ENCODE data around the gene C2orf72. TPM values are rescaled to one million over a fixed set of nuclear protein-coding genes. Genes with fewer than 3 reads are reported as not detected.

C2orf72 gene
- under 1 TPM in 1 of 4 donors, not detected in 3; 0.19 TPM for total RNA-seq

DNA sequence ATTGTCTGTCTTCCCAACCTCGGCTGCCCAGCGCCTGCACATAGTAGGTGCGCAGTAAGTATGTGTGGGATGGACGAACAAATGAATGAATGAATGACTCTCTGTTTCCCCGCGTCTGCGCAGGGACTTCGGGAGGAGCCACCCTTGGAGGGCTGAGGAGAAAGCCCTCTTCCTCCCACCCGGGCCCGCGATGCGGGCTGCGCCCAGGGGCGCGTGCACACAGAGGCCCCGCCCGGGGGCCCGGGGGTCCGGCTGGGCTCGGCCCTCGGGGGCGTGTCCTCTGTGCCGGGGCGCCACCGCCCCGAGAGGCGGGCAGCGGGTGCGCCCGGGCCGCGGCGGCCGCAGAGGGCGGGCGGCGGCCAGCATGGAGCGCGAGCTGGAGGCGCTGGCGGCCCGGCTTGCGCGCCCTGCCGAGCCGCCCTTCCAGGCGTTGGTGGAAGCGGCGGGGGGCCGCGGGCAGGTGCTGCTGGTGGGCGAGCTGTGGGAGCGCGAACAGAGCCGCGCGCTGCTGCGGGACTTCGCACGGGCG is at the start of gene C2orf72:
Gene C2orf72 (plus strand): TSS at position 322 of the 529 bp plus-strand sequence. CDS start 43 bp downstream, at position 365.
- DNase-seq (ENCODE audit: low spot score) (no peak), ATAC-seq (ENCODE audit: low FRiP score) (peak; percentile 37)
- TF ChIP-seq, protein P1, sequence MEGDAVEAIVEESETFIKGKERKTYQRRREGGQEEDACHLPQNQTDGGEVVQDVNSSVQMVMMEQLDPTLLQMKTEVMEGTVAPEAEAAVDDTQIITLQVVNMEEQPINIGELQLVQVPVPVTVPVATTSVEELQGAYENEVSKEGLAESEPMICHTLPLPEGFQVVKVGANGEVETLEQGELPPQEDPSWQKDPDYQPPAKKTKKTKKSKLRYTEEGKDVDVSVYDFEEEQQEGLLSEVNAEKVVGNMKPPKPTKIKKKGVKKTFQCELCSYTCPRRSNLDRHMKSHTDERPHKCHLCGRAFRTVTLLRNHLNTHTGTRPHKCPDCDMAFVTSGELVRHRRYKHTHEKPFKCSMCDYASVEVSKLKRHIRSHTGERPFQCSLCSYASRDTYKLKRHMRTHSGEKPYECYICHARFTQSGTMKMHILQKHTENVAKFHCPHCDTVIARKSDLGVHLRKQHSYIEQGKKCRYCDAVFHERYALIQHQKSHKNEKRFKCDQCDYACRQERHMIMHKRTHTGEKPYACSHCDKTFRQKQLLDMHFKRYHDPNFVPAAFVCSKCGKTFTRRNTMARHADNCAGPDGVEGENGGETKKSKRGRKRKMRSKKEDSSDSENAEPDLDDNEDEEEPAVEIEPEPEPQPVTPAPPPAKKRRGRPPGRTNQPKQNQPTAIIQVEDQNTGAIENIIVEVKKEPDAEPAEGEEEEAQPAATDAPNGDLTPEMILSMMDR (IDR thresholded peaks at IDR 0.05), result no peak

DNA sequence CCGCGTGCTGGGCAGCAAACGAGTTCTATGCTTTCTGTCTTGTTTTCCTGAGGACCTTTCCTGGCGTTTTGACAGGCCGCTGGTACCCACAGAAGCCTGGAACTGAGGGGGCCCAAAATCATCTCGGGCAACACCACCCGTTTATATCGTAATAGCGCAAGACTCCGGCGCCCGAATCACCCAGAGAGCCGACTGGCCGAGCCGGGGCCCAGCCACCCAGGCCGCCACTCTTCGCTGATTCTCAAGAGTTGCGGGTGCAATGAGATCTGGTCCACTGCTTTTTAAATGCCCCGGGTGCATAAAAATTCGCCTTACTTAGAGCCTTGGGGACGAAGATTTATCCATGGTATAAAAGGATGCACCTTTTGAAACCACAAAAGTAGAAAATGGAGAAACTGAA is 47.6 kb upstream of the C2orf72 start:
- TF ChIP-seq, protein P1 (IDR thresholded peaks at IDR 0.05), result no peak
- no peak for ATAC-seq (ENCODE audit: low FRiP score)
- no peak for DNase-seq (ENCODE audit: low spot score)

DNA sequence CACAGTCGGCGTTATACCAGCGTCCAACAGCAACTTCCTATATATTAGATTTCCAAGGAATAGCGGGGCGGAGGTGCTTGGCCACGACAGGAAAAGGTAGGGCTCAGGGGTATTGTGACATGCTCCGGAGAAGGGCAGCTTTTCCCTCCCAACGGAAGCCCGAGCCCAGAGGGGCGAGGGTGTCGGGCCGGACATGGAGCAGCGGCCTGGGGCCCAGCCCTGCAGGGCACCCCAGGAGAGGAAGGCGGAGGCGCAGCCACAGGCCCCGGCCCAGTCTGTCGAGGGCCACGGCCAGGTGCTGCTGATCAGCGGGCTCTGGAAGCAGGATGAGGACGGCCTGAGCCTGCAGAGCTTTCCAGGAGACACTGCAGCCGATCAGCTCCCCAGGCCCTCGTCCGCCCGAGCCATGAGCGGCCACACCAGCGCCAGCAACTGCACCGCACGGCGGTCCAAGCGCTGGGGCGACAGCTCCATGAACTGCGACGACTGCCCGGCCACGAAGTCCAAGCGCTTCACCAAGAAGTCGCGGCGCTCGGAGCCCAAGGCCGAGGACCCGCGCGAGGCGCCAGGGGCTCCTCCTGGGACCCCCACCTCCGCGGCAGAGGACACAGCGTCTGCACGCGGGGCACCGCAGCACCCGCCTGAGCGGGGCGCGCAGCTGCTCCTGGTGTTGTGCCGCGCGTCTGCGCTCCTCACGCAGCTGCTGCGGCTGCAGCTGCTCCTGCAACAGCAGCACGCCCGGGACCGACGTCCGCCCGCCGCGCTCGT is 47.0 kb upstream of the C2orf72 start:
- ATAC-seq (ENCODE audit: low FRiP score) (no peak), DNase-seq (ENCODE audit: low spot score) (no peak)
- TF ChIP-seq, protein P1 (IDR thresholded peaks at IDR 0.05), result no peak

DNA sequence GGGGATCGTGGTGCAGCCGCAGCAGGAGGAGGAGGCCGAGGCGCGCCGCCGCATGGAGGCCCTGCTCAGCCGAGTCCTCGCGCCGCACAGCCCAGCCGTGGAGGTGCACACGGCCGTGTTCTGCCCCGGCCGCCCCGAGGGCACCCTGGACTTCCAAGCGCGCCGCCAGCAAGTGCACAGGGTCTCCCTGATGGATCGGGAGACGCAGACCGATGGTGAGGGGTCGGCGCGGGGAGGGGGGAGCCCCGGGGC is 46.5 kb upstream of the C2orf72 start:
- DNase-seq (ENCODE audit: low spot score) (no peak), ATAC-seq (ENCODE audit: low FRiP score) (no peak)
- TF ChIP-seq, protein P1 (IDR thresholded peaks at IDR 0.05), result no peak

DNA sequence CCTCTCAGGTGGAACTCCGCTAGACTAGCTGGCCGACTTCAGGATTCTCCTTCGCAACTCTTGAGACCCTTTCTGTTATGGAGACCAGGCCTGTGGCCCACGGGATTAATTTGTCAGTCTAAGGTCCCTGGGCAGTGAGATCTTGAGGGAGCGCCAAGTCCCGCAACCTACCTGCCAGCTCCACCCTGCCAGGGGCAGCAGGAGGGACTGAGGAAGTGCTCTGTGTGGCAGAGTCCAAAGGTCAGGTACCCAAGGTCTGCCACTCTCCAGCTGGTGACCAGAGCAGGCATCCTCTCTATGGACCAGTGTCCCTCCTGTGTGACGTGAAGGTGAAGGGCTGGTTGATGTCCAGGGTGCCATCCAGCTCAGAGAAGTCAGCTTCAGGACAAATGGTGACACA is 45.7 kb upstream of the C2orf72 start:
- TF ChIP-seq, protein P1 (IDR thresholded peaks at IDR 0.05), result no peak
- no peak for ATAC-seq (ENCODE audit: low FRiP score)
- no peak for DNase-seq (ENCODE audit: low spot score)

DNA sequence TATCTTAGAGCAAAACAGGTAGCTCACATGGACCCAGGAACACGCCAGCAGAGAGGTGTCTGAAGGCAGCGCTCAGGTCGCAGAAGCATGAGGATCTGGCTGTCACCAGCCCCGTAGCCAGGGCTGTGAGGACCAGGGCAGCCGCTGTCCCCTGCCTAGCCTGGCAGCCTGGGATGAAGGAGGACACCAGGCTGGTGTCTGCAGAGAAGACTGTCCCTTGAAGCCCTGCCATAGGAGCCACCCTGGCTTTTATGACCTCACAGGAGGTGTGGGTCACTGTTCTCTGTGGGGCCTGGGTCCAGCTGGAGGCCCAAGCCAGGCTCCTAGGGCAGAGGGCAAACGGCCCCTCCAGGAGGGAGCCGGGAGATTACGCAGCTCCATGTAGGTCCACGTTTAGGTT is 41.5 kb upstream of the C2orf72 start, which contains the start of gene SPATA3:
Gene SPATA3 (plus strand): TSS at position 301 of the 400 bp plus-strand sequence. CDS start 113 bp downstream, outside the sequence.
- ATAC-seq (ENCODE audit: low FRiP score) (no peak), DNase-seq (ENCODE audit: low spot score) (no peak)
- TF ChIP-seq, protein P1 (IDR thresholded peaks at IDR 0.05), result no peak

DNA sequence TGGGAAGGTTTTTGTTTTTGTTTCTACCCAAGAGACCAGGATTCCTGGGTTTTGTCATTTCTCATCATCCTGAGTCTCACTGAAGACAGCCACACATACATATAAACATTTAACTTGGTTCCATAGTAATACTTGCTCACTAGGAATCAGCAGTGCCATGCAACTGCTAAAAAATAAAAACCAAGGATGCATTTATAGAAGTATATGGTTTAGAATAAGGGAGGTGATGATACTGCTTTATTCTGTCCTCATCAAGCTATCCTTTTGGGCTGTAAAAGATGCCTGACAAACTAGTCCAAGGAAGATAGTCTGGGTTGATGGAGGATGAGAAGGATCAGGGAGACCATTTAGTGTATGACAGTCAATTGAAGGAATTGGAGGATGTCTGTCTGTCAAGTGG is 40.7 kb upstream of the C2orf72 start:
- TF ChIP-seq, protein P1 (IDR thresholded peaks at IDR 0.05), result no peak
- DNase-seq (ENCODE audit: low spot score) (no peak), ATAC-seq (ENCODE audit: low FRiP score) (no peak)

Measured in omental fat pad (tissue), 4 donors.